Gastroesophageal sphincter (tissue), 3 donors: ENCODE results near the gene NAMPT.

Experiments
- EP300 ChIP-seq: sonication (generic); formaldehyde crosslinking; IDR thresholded peaks from one replicate; pipeline ENCODE4 v1.6.1; 2017; ENCODE audit warnings: antibody characterized with exemption, mild to moderate bottlenecking
- POLR2A ChIP-seq, 2 donors: fragments of 450-650 bp; IDR thresholded peaks; one replicate each; pipeline ENCODE4 v1.6.1; 2017; ENCODE audit warnings: antibody characterized with exemption in 2 of 2, mild to moderate bottlenecking in 2 of 2, moderate library complexity in 1 of 2
- POLR2AphosphoS5 ChIP-seq: sonication (generic); formaldehyde crosslinking; IDR thresholded peaks from one replicate; pipeline ENCODE4 v1.6.1; 2017; ENCODE audit warnings: antibody characterized with exemption
- TF ChIP-seq, protein P1 (sequence below), 4 experiments: fragments of 200-600 bp in 2 of 4; fragments of 450-650 bp in 2 of 4; sonication (generic) in 1 of 4; IDR thresholded peaks; one replicate each; pipeline ENCODE4 v1.5.1; 2017 to 2019; ENCODE audit warnings: antibody characterized with exemption in 4 of 4, mild to moderate bottlenecking in 2 of 4, moderate library complexity in 2 of 4

DNA sequence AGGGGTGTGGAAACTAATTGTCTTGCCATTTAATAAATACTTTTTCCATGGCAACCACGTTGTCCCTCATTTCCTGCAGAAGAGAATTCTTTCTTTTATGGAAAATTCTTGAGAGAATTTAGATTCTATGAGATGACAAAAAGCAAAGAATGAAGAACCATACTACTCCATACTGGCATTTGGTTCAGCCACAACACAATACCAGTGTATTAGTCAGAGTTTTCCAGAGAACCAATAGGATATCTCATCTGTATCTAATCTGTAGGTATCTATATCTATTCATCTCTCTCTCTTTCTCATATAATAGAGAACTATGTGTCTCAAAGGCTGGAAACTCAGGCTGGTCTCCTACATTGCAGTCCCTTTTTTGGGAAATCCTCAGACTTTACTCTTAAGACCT is 44.6 kb upstream of the NAMPT start:
- TF ChIP-seq, protein P1, sequence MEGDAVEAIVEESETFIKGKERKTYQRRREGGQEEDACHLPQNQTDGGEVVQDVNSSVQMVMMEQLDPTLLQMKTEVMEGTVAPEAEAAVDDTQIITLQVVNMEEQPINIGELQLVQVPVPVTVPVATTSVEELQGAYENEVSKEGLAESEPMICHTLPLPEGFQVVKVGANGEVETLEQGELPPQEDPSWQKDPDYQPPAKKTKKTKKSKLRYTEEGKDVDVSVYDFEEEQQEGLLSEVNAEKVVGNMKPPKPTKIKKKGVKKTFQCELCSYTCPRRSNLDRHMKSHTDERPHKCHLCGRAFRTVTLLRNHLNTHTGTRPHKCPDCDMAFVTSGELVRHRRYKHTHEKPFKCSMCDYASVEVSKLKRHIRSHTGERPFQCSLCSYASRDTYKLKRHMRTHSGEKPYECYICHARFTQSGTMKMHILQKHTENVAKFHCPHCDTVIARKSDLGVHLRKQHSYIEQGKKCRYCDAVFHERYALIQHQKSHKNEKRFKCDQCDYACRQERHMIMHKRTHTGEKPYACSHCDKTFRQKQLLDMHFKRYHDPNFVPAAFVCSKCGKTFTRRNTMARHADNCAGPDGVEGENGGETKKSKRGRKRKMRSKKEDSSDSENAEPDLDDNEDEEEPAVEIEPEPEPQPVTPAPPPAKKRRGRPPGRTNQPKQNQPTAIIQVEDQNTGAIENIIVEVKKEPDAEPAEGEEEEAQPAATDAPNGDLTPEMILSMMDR (IDR thresholded peaks at IDR 0.05): no peak
- no peak for TF ChIP-seq POLR2AphosphoS5
- no peak for TF ChIP-seq POLR2A (IDR thresholded peaks at IDR 0.05)
- no peak for TF ChIP-seq EP300
